ENCODE data around the gene MYT1. TPM values are rescaled to one million over a fixed set of nuclear protein-coding genes. Genes with fewer than 3 reads are reported as not detected.
A peak's percentile ranks its signal among the peaks of the same experiment; 100 is the strongest.
"Not testable (repeated sequence)": the region's sequence is repeated elsewhere in the genome, so short reads cannot be mapped to it uniquely, and the experiment has no call there.

The MYT1 gene
- not detected for total RNA-seq
- long read RNA-seq, result 0 reads

DNA sequence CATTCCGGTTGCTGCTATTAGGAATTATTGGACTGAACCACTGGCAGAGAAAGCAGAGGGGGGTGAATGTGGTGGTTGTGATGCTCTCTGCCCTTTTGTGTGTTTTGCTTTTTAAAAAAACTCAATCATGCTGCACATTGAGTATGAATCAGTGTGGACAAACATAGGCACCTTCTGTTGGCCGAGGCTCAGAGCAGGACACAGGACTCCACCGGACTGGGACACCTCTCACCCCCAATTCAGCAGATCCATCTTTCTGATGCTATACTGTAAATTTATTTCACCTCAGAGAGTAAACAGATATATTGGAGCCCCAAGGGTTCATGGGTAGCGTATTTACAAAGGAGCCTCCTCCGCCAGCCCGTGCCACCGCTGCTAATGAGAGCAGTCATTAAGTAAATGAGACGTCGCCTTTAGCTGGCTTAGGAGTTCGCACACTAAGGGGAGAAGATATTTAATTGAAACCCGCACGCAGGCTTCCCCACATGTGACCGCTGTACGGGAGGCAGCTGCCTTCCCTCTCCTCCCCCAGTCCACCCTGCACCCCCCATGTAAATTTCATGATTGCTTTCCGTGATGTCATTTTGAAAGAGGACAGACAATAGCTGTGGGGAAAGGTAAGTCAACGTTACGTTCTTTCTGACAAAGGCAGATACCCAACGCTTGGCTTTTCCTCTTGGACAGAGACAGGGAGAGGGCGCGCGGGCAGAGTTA, at the start of gene MYT1:
Gene MYT1, plus strand, starts transcription at position 330 of the 714 bp plus-strand sequence. CDS start 34,410 bp downstream, outside the sequence.
- TF ChIP-seq, protein P1, sequence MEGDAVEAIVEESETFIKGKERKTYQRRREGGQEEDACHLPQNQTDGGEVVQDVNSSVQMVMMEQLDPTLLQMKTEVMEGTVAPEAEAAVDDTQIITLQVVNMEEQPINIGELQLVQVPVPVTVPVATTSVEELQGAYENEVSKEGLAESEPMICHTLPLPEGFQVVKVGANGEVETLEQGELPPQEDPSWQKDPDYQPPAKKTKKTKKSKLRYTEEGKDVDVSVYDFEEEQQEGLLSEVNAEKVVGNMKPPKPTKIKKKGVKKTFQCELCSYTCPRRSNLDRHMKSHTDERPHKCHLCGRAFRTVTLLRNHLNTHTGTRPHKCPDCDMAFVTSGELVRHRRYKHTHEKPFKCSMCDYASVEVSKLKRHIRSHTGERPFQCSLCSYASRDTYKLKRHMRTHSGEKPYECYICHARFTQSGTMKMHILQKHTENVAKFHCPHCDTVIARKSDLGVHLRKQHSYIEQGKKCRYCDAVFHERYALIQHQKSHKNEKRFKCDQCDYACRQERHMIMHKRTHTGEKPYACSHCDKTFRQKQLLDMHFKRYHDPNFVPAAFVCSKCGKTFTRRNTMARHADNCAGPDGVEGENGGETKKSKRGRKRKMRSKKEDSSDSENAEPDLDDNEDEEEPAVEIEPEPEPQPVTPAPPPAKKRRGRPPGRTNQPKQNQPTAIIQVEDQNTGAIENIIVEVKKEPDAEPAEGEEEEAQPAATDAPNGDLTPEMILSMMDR (IDR thresholded peaks at IDR 0.05), result no peak
- no peaks in the 10 kb centered on the region for H3K4me1 ChIP-seq
- H3K9me3 ChIP-seq, result no peaks in the 10 kb centered on the region
- intact Hi-C loops (cut with DNase I), result no loop called here
- H3K4me3 ChIP-seq, result no peak within 1 kb of the TSS
- no peak within 1 kb of the TSS for H3K27ac ChIP-seq
- H3K27me3 ChIP-seq (ENCODE audit: low read depth), result peaks cover 74% of the 10 kb centered on the region
- DNase-seq (no peak), ATAC-seq (no peak)
- H3K36me3 ChIP-seq, result no peaks in the 10 kb centered on the region

DNA sequence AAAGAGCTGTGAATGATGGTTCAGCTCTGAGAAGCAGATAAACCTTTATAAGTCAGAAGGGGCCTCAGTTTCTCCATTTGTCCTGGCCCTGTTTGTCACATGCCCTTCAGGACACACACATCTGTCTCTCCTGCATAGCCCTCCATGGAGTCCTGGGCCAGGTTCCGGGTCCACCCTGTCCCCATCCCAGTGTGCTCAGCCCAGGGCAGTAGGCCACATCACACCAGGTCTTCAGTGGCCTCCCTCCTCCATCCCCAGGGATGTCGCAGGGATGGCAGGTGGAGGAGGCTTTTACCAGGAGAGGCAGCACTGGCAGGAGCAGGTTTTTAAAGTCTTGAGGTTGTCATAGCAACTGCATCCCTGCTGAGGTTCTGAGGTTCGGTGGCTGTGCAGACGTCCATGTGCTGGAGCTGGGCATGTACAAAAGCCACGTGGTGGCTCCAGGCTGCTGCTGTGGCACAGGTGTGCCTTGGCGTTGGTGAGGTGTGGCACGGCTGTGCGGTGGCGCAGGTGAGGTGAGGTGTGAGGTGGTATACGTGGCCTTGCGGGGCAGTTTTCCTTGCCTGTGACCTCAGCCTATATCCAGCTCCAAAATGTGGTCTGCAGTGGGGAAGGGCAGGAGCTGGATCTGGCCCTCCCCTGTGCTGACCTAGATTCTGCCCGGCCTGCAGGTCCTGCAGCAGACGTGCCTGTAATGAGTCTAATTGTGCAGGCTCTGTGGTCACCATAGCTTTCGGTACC, 48.9 kb upstream of the MYT1 start:
- no peak for ATAC-seq
- H3K4me3 ChIP-seq, result no peak overlapping the region
- TF ChIP-seq, protein P1 (IDR thresholded peaks at IDR 0.05), result no peak
- H3K27ac ChIP-seq, result no peak overlapping the region
- no peak for DNase-seq
- peaks cover 5% of the 10 kb centered on the region for H3K4me1 ChIP-seq
- no peaks in the 10 kb centered on the region for H3K36me3 ChIP-seq
- no peaks in the 10 kb centered on the region for H3K9me3 ChIP-seq
- no peaks in the 10 kb centered on the region for H3K27me3 ChIP-seq (ENCODE audit: low read depth)
- intact Hi-C loops (cut with DNase I), result no loop called here

DNA sequence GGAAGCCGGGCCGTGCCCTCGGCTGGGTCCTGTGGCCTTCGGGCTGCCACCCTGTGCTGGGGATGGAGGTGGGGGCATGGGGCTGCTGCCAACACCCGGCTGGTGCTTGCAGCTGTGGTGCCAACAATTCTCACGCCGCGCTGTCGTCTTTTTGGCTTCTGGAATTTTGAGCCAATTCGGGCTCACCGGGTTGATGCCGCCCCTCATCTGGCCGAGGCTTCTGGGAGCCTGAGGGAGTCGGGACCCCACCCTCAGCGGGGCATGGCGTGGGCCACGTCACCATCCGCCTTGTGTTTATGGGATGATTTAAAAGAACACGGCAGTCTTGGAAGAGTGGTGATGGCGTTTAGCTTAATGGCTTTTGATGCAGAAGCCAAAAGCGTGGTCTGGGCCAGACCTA, 48.2 kb upstream of the MYT1 start:
- Histone ChIP-seq H3K27ac (no peak overlapping the region), H3K9me3 (no peaks in the 10 kb centered on the region), H3K4me3 (no peak overlapping the region), H3K36me3 (no peaks in the 10 kb centered on the region), H3K4me1 (peaks cover 8% of the 10 kb centered on the region), H3K27me3 (ENCODE audit: low read depth) (peaks cover 4% of the 10 kb centered on the region)
- peak; percentile 42 for DNase-seq
- intact Hi-C loops (cut with DNase I), result no loop called here
- TF ChIP-seq, protein P1 (IDR thresholded peaks at IDR 0.05), result no peak
- ATAC-seq, result no peak

DNA sequence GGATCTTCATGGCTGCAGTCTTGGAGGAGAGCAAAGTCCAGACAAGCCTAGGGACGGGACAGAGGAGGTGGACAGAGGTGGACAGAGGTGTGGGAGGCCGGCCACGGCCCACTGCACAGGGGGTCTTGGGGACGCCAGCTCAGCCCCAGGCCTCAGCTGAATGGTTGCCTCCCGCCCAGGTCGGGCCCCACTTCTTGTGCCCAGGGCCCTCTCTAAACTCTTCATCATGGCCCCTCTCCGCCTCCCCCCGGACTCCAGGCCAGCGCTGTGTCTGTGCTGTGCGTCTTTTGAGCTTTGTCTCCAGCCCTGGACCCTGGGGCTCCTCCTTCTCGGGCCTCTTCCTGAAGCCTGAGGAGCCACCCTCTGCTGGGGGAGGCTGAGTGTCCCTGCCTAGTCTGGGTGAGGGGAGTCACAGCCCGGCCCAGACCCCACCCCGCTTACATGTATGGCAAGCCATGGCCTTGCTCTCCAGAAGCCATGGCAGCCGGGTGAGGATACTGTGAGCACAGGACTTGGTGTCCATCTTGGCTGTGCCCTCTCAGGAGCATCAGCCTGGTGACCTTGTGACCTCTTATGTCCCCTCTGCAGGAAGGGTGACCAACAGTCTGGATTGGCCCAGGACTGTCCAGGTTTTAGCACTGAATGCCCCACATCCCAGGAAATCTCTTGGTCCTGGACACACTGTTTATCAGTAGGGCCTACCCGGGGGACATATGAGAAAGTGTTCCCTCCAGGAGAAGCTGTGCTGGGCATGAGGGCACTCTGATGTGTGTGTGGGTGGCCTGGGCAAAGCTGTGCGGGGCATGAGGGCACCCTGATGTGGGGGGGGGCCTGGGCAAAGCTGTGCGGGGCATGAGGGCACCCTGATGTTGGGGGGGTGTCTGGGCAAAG, 47.5 kb upstream of the MYT1 start:
- peaks cover 8% of the 10 kb centered on the region for H3K4me1 ChIP-seq
- ATAC-seq, result no peak
- H3K27ac ChIP-seq, result no peak overlapping the region
- DNase-seq, result peak; percentile 42
- no peaks in the 10 kb centered on the region for H3K9me3 ChIP-seq
- H3K27me3 ChIP-seq (ENCODE audit: low read depth), result peaks cover 11% of the 10 kb centered on the region
- H3K4me3 ChIP-seq, result no peak overlapping the region
- intact Hi-C loops (cut with DNase I), result no loop called here
- H3K36me3 ChIP-seq, result no peaks in the 10 kb centered on the region
- TF ChIP-seq, protein P1 (IDR thresholded peaks at IDR 0.05), result no peak

DNA sequence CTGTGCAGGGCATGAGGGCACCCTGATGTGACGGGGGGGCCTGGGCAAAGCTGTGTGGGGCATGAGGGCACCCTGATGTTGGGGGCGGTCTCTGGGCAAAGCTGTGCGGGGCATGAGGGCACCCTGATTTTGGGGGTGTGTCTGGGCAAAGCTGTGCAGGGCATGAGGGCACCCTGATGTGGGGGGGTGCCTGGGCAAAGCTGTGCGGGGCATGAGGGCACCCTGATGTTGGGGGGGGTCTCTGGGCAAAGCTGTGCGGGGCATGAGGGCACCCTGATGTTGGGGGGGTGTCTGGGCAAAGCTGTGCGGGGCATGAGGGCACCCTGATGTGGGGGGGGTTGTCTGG, 46.8 kb upstream of the MYT1 start:
- H3K27me3 ChIP-seq (ENCODE audit: low read depth), result peaks cover 17% of the 10 kb centered on the region
- intact Hi-C loops (cut with DNase I); H3K27ac ChIP-seq; ATAC-seq; H3K9me3 ChIP-seq; H3K4me1 ChIP-seq; H3K4me3 ChIP-seq; H3K36me3 ChIP-seq: not testable (repeated sequence)
- DNase-seq, result peak; percentile 9

Measured in lower lobe of right lung (tissue), 2 donors.